T-helper 2 cell treated with Interferon-gamma antibody and Interleukin-4, amounts not matched to agents 5 μg/mL and 100 μg/mL, for 36 hours (primary cell): ENCODE data around the gene OR6M1.

Source experiments
- DNase-seq: peaks from one replicate; pipeline ENCODE4 v3.0.0; 2021; ENCODE audit warnings: low spot score
- H3K27ac Mint-ChIP-seq: one replicate; pipeline ENCODE4 v1.8.0; 2021; ENCODE audit warnings: mild to moderate bottlenecking, mixed read lengths
- H3K27me3 Mint-ChIP-seq: one replicate; pipeline ENCODE4 v1.8.0; 2021; ENCODE audit warnings: low read depth, mixed read lengths
- H3K36me3 Mint-ChIP-seq: one replicate; pipeline ENCODE4 v1.8.0; 2021; ENCODE audit warnings: low read depth, mixed read lengths
- H3K4me1 Mint-ChIP-seq: one replicate; pipeline ENCODE4 v1.8.0; 2021; ENCODE audit warnings: low read depth, mixed read lengths
- H3K4me3 Mint-ChIP-seq: one replicate; pipeline ENCODE4 v1.8.0; 2022; ENCODE audit warnings: mild to moderate bottlenecking, moderate library complexity, mixed read lengths
- H3K9me3 Mint-ChIP-seq: one replicate; pipeline ENCODE4 v1.8.0; 2021; ENCODE audit warnings: mixed read lengths

Gene OR6M1

DNA sequence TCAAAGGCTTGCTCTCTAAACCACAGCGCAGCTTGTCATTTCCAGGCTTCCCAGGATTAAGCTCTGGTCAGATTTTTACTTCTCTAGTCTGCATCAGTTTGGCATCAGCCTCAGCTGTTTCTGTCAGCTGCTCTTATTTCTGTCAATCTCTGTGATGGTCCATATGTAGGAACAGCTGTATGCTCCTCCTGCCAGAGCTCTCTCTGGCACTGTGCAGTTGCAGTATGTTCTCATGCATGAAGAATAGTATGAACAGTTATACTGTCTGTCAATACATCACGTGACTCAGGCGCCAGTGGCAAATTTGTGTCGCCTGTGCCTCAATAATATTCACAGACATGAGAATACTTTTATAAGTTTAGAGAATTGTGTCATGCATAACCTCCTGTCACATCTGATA is 6.7 kb downstream of the OR6M1 start:
- peaks cover 3% of the 10 kb centered on the region for H3K27me3 Mint-ChIP-seq
- H3K9me3 Mint-ChIP-seq, result no peaks in the 10 kb centered on the region
- no peak overlapping the region for H3K27ac Mint-ChIP-seq
- DNase-seq, result no peak
- H3K36me3 Mint-ChIP-seq, result no peaks in the 10 kb centered on the region
- H3K4me3 Mint-ChIP-seq, result no peak overlapping the region
- no peaks in the 10 kb centered on the region for H3K4me1 Mint-ChIP-seq

DNA sequence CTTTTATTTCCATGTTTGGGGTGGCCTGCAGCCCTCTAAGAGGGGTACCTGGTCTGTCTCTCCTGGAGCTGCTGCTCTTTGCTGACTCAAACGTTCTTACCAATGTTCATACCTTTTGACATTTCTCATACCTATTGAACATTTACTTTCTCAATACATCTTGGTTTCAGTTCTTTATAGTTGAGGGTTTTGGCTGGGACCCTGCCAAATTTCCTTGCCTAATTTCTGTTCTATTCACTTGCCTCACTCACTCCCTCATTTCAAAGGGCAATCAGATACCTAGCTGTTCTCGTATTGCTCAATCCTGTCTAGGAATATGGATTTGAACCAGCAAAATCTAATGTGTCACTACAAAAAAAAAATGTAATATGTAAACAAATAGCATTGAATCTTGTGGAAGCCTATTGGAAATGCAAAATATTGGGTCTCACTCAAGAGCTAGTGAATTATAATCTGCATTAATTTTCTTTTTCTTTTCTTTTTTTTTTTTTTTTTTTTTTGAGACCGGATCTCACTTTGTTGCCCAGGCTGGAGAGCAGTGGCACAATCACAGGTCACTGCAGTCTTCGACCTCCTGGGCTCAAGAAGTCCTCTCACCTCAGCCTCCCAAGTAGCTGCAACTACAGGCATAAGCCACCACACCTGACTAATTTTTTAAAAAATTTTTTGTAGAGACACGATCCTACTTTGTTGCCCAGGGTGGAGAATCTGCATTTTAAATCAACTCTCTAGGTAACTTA is 7.5 kb downstream of the OR6M1 start:
- Mint-ChIP-seq H3K4me1 (no peaks in the 10 kb centered on the region), H3K36me3 (no peaks in the 10 kb centered on the region), H3K4me3 (no peak overlapping the region), H3K9me3 (no peaks in the 10 kb centered on the region), H3K27ac (no peak overlapping the region), H3K27me3 (peaks cover 3% of the 10 kb centered on the region)
- no peak for DNase-seq

DNA sequence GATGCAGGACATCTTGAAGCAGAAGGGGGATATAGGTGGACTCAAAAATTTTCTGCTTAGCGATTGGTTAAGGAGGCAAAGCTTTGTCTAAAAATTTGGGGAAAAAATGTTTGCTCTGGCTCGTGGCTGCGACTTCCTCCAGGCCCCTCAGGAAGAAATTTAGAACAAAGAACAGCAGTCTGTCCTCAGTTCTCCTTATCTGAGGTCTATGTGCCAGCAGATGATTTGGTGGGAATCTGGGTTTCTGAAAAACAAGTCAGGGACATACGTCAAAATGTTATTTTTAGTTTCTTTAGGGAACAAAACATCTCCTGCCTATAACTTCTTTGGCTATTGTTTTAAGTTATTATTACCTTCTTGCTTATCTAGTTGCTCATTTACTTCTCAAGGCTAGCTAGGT is 8.1 kb downstream of the OR6M1 start:
- no peak for DNase-seq
- Mint-ChIP-seq H3K27ac (no peak overlapping the region), H3K4me1 (no peaks in the 10 kb centered on the region), H3K9me3 (no peaks in the 10 kb centered on the region), H3K4me3 (no peak overlapping the region), H3K36me3 (no peaks in the 10 kb centered on the region), H3K27me3 (peaks cover 3% of the 10 kb centered on the region)

DNA sequence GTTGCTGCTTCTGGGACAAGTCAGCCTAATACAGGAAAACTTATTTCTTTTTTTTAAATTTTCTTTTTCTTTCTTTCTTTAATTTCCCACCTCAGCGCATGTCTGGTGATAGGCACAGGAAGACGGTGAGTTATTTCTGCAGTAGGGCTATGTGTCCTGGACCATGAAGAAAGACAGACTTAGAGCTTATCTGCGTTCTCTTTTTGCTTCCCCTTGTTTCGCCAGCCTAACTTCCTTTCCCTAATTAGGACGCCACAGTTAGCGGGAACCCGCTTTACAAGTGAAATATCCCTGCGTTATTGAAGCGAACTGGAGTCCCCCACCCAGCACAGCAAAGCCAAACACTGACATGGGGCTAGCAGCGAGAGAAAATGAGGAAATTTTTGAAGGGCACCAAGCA is 8.6 kb downstream of the OR6M1 start:
- H3K9me3 Mint-ChIP-seq, result no peaks in the 10 kb centered on the region
- peaks cover 3% of the 10 kb centered on the region for H3K27me3 Mint-ChIP-seq
- no peaks in the 10 kb centered on the region for H3K36me3 Mint-ChIP-seq
- DNase-seq, result no peak
- no peaks in the 10 kb centered on the region for H3K4me1 Mint-ChIP-seq
- no peak overlapping the region for H3K27ac Mint-ChIP-seq
- no peak overlapping the region for H3K4me3 Mint-ChIP-seq

DNA sequence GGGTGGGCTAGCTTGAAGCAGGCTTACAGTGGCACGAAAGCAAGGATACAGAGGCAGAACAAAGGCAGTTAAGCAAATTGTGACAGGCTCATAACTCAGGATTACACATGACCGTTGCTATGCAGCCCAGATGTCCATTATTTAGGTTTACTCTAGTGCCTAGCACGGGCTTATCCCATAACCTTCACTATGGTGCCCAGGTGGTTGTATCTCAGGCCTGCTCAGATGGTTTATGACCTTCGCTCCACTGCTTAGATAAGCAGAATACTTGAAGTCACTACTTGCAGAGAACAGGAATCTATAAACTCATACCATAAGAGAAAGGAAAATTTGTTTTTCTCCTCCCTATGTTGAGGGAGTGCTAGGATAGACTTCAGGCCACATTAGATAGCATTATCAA is 9.0 kb downstream of the OR6M1 start:
- Mint-ChIP-seq H3K9me3 (peaks cover 3% of the 10 kb centered on the region), H3K4me1 (no peaks in the 10 kb centered on the region), H3K27ac (no peak overlapping the region), H3K4me3 (no peak overlapping the region), H3K27me3 (peaks cover 3% of the 10 kb centered on the region), H3K36me3 (no peaks in the 10 kb centered on the region)
- DNase-seq, result no peak

DNA sequence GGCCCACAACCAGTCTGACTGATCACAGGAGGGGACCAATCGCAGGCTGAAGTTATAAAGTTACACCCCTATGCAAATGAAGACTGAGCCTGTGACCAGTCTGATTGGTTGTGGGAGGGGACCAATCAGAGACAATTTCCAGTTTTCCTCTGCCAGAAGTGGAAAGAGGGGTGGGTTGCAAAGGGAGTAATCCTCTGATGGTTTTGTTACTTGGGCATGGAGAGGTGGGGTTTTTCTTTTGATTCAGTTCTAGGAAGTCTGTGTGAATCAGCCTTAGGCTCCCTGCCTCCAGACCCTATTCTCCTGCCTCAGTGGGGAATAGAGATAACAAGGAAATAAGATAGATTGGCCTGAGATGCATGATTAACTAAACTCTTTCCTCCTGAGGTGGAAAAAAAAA is 9.9 kb downstream of the OR6M1 start:
- H3K36me3 Mint-ChIP-seq, result no peaks in the 10 kb centered on the region

DNA sequence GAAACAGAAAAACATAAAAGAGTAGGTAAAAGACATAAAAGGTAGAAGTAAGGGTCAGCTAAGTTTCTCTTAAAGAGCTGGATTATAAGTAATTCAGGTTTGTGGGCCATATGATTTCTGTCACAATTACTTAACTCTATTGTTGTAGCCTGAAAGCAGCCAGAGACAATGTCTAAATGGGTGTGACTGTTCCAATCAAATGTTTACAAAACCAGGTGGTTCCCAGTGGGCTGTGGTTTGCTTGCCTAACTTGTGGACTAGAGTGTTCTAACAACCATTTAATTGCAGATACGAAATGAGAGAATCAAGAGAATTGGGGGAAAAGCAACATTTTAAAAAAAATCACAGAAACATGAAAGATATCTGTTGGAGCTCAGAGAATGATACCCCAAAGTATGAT is 22.6 kb downstream of the OR6M1 start:
- Mint-ChIP-seq H3K27ac (no peak overlapping the region), H3K36me3 (no peaks in the 10 kb centered on the region), H3K27me3 (peaks cover 2% of the 10 kb centered on the region), H3K4me1 (no peaks in the 10 kb centered on the region), H3K9me3 (peaks cover 8% of the 10 kb centered on the region), H3K4me3 (no peak overlapping the region)
- no peak for DNase-seq

More for the DNA sequence above, 9.9 kb downstream of the OR6M1 start:
- Mint-ChIP-seq H3K4me1 (no peaks in the 10 kb centered on the region), H3K27me3 (peaks cover 3% of the 10 kb centered on the region), H3K4me3 (no peak overlapping the region), H3K27ac (no peak overlapping the region), H3K9me3 (peaks cover 3% of the 10 kb centered on the region)
- DNase-seq, result no peak

DNA sequence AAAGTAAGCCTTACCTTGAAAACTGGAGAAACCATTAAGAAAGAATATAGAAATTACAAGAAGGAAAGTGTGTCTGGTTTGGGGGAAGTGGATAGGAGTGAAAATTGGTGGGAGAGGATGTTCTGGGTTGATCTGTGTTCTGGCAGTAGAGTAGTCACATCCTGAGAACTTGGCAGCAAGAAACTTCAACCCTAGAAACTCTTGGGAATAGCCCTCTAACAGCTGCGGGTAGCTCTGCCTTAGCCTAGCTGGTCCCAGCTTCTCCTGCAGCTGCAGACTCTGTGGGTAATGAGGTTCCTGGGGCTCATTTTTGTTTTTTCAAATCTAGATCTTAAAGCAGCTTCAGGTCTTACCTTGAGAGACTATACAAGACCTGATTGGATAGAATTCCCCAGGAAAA is 27.6 kb downstream of the OR6M1 start:
- H3K9me3 Mint-ChIP-seq, result no peaks in the 10 kb centered on the region
- H3K36me3 Mint-ChIP-seq, result no peaks in the 10 kb centered on the region
- no peaks in the 10 kb centered on the region for H3K27me3 Mint-ChIP-seq
- H3K27ac Mint-ChIP-seq, result no peak overlapping the region
- H3K4me1 Mint-ChIP-seq, result no peaks in the 10 kb centered on the region
- no peak overlapping the region for H3K4me3 Mint-ChIP-seq
- no peak for DNase-seq

DNA sequence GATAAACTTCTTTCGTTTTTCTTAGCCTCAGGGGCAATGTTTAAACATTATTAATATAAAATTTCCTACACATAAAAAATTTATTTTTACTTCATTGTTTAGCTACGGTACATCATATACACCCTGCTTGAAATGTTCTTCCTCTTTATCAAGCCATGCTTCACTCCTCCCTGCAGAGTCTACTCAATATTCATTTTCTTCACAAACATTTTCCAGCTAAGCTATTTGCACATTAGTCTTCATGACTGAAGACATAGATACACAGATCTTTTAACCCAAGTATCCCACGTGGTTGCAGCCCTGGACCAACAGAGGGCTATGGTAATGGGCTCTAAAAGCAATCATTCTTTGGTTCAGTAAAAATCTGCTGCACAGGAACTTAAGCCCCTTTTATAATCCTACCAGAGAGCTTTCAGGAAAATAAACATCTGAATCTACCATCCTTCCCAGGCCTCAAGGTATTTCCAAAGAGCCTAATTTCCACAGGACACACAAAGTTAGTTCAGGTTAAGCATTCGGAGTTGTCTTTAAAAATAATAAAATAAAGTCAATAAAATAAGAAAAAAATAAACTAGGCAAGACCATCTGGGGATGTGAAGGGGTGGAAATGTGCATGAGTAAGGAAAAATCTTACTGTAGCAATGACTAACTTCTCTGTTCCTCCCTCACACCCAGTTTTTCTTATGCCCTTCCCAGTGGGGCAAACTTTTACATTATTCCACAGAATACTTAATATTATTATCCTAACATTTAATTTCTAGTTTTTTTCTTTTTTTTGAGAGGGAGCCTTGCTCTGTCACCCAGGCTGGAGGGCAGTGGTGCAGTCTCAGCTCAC is 30.2 kb downstream of the OR6M1 start:
- H3K27me3 Mint-ChIP-seq, result no peaks in the 10 kb centered on the region
- no peak overlapping the region for H3K4me3 Mint-ChIP-seq
- H3K27ac Mint-ChIP-seq, result no peak overlapping the region
- peaks cover 9% of the 10 kb centered on the region for H3K9me3 Mint-ChIP-seq
- no peaks in the 10 kb centered on the region for H3K36me3 Mint-ChIP-seq
- H3K4me1 Mint-ChIP-seq, result no peaks in the 10 kb centered on the region
- no peak for DNase-seq

DNA sequence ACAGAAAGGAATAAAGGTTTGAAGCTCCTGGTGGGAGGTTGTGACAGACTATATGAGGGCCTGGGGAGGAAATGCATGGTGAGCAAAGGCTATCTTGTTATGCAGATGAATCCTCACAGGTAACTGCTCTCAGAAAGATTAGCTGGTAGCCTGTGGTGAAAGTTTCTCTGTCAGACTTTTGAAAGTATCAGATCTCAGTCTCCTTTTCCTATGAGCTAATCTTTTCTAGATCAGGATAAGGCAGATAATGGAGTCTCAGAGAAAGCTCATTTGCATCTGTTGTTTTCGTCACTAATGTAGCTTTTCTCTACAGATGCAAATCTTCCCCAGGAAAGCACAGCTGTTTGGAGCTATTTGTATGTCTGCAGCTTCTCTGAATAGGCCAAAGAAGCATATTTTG is 30.9 kb downstream of the OR6M1 start:
- H3K27ac Mint-ChIP-seq, result no peak overlapping the region
- no peak for DNase-seq
- H3K4me1 Mint-ChIP-seq, result no peaks in the 10 kb centered on the region
- peaks cover 9% of the 10 kb centered on the region for H3K9me3 Mint-ChIP-seq
- no peak overlapping the region for H3K4me3 Mint-ChIP-seq
- H3K27me3 Mint-ChIP-seq, result no peaks in the 10 kb centered on the region
- no peaks in the 10 kb centered on the region for H3K36me3 Mint-ChIP-seq

DNA sequence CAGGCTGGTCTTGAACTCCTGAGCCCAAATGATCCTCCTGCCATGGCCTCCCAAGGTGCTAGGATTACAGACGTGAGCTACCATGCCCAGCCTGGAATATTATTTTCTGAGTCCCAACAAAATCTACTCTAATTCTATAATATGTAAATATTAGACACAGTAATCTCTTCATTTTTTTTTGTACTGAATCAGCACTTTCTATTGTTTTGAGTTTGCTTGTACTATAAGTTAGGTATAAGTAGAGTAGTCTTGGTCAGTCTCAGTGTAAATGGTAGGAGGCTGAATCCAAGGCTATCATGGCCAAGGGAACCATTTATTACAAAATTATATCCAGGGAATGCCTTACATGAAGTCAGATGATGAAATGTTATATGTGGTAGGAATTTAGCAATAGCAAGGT is 32.2 kb downstream of the OR6M1 start:
- Mint-ChIP-seq H3K27me3 (no peaks in the 10 kb centered on the region), H3K9me3 (peaks cover 9% of the 10 kb centered on the region), H3K4me1 (no peaks in the 10 kb centered on the region), H3K27ac (no peak overlapping the region), H3K36me3 (no peaks in the 10 kb centered on the region), H3K4me3 (no peak overlapping the region)
- DNase-seq, result no peak

DNA sequence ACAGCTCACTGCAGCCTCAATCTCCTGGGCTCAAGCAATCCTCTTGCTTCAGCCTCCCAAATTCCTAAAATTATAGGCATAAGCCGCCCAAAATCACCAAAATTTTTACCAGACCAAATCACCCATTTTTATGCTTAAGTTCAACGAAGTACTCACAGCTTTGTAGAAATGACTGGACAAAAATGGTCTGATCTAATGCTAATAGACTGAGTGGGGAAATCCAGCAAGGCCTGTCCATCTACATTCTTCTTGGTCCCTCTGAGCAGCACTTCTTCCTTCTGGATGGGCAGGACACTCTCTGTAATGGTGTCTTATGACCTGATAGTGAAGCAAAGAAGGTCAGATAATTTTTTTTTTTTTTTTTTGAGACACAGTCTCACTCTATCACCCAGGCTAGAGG is 33.1 kb downstream of the OR6M1 start:
- H3K36me3 Mint-ChIP-seq, result no peaks in the 10 kb centered on the region
- H3K4me1 Mint-ChIP-seq, result no peaks in the 10 kb centered on the region
- H3K27ac Mint-ChIP-seq, result no peak overlapping the region
- H3K4me3 Mint-ChIP-seq, result no peak overlapping the region
- peaks cover 2% of the 10 kb centered on the region for H3K27me3 Mint-ChIP-seq
- peaks cover 9% of the 10 kb centered on the region for H3K9me3 Mint-ChIP-seq
- DNase-seq, result no peak

DNA sequence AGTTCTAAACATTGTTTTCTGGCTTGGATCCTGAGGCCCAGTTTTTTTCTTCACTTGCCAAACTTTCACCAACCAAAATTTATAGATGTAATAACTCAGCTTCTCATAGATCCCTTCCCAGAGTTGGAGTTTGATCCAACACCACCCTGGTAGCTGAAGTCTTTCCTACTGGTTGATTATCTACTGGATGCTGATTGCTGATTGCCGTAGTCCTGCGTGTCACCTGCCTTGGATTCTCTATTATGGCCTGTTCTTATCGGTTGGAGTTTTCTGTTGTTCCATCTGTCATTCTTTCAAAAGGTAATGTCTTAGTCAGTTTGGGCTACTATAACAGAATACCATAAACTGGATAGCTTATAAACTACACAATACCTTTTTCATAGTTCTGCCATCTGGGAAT is 34.5 kb downstream of the OR6M1 start:
- no peak overlapping the region for H3K4me3 Mint-ChIP-seq
- no peak overlapping the region for H3K27ac Mint-ChIP-seq
- peaks cover 2% of the 10 kb centered on the region for H3K27me3 Mint-ChIP-seq
- H3K4me1 Mint-ChIP-seq, result no peaks in the 10 kb centered on the region
- no peaks in the 10 kb centered on the region for H3K36me3 Mint-ChIP-seq
- DNase-seq, result no peak
- peaks cover 9% of the 10 kb centered on the region for H3K9me3 Mint-ChIP-seq

DNA sequence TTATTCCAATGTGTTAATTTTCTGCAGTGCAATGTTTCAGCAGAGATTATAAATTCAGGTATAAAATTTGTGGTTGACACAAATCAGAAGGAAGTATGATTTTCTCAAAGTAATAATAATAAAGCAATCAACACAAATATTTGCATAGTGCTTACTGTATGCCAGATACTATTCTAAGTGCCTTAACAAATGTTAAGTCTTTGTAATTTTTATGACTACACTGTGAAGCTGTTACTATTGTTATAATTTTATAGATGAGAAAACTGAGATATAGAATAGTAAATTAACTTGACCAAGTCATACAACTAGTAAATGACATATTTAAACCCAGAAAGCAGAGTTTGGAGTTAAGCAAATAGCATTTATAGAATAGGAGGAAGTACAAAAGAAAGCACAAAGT is 35.4 kb downstream of the OR6M1 start:
- Mint-ChIP-seq H3K4me3 (no peak overlapping the region), H3K27ac (no peak overlapping the region), H3K4me1 (no peaks in the 10 kb centered on the region), H3K36me3 (no peaks in the 10 kb centered on the region), H3K9me3 (peaks cover 9% of the 10 kb centered on the region), H3K27me3 (peaks cover 2% of the 10 kb centered on the region)
- DNase-seq, result no peak
